Measurements from ENCODE around the gene ANTKMT. TPM values are rescaled to one million over a fixed set of nuclear protein-coding genes. Genes with fewer than 3 reads are reported as not detected.

ANTKMT gene
- total and polyA plus RNA-seq, 2 of the 4 experiments (the other 2 are of a cell fraction): 7.3 to 16.2 TPM

DNA sequence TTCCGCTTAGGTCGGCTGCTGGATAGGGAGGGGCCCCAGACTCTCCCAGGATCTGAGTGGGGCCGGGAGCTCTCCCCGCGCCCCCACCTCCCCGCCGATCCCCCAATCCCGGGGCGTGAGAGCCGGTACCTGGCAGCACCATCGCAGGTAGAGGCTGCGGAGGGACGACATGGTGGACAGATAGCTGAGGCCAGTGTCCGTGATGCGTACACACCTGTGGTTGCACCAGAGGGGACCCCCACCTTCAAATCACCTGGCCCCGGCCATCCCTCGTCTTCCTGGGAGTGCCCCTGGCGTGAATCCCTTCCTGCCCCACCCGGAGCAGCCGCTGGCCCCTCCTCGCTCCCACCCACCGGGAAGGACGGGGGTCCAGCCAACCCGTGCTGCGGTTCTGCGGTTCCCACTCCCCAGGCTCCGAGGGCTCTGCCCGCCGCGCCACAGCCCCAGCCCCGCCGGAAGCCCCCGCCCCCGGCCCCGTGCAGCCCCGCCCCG is 26.0 kb upstream of the ANTKMT start:
- ChIA-PET POLR2A (ENCODE audit: unreplicated experiment) (no interaction called here), CTCF (no interaction called here)
- H2AFZ ChIP-seq (replicated peaks; ENCODE audit: low read length, poor library complexity): no peak overlapping the region
- DNase-seq (no peak), ATAC-seq (ENCODE audit: low read depth) (no peak)
- no peak overlapping the region for H2BK20ac ChIP-seq (ENCODE audit: low read depth, low read length)
- dilution Hi-C loops (cut with HindIII; ENCODE audit: low sequenced_read_pairs, unreplicated experiment) (no loop called here), intact Hi-C loops (cut with micrococcal nuclease) (no loop called here), in situ Hi-C loops (cut with MboI; ENCODE audit: low sequenced_read_pairs) (no loop called here)
- H2AK5ac ChIP-seq (ENCODE audit: low read depth, low read length): no peak overlapping the region
- BruUV-seq (replicated peaks): no TSS peak
- no peak overlapping the region for H4K8ac ChIP-seq (ENCODE audit: low read depth in 2 of 2, low read length in 2 of 2)
- H4K5ac ChIP-seq (ENCODE audit: low read depth, low read length): no peak overlapping the region
- no peaks in the 10 kb centered on the region for H3K36me3 ChIP-seq (ENCODE audit: control insufficient read depth, insufficient read depth, low read length)
- no peak overlapping the region for H3K4me2 ChIP-seq (ENCODE audit: low read depth, low read length)
- H3K9ac ChIP-seq (ENCODE audit: low read depth, low read length): no peak overlapping the region
- peaks cover 56% of the 10 kb centered on the region for H3K27me3 ChIP-seq (ENCODE audit: control insufficient read depth, insufficient read depth, low read length)
- no peak overlapping the region for H2AK9ac ChIP-seq (replicated peaks; ENCODE audit: low read depth, low read length, poor library complexity)
- peaks cover 0 to under 1% of the 10 kb centered on the region in 2 experiments; a peak in 2 of 4 replicates for H3K79me1 ChIP-seq (ENCODE audit: low read depth in 1 of 2, low read length in 2 of 2)
- peaks cover 4% of the 10 kb centered on the region; the same call in 1 of the 2 replicates for H3K9me1 ChIP-seq (ENCODE audit: insufficient read depth, low read length)
- H3K14ac ChIP-seq (replicated peaks; ENCODE audit: low read depth, low read length): no peak overlapping the region
- H2BK5ac ChIP-seq (ENCODE audit: low read depth, low read length, poor library complexity, severe bottlenecking): no peak overlapping the region
- peaks cover 4% of the 10 kb centered on the region; the same call in 1 of the 2 replicates for H4K20me1 ChIP-seq (ENCODE audit: insufficient read depth, low read length)
- H2BK120ac ChIP-seq (ENCODE audit: low read depth, low read length): no peak overlapping the region
- TF ChIP-seq FOS (IDR thresholded peaks at IDR 0.05; ENCODE audit: low read depth, low read length) (no peak), NFE2L2 (IDR thresholded peaks at IDR 0.05; ENCODE audit: low read depth, low read length) (no peak), CEBPB (IDR thresholded peaks at IDR 0.05; ENCODE audit: low read depth, low read length) (no peak), BHLHE40 (IDR thresholded peaks at IDR 0.05; ENCODE audit: low read depth, low read length) (no peak), SMC3 (IDR thresholded peaks at IDR 0.05; ENCODE audit: low read depth, low read length) (no peak), MXI1 (IDR thresholded peaks at IDR 0.05; ENCODE audit: borderline replicate concordance, low read depth, low read length) (no peak), RAD21 (IDR thresholded peaks at IDR 0.05; ENCODE audit: low read length) (no peak), CHD1 (IDR thresholded peaks at IDR 0.05; ENCODE audit: low read depth, low read length) (no peak), MAFK (IDR thresholded peaks at IDR 0.05; ENCODE audit: low read depth, low read length) (no peak), RFX5 (IDR thresholded peaks at IDR 0.05; ENCODE audit: low read depth, low read length) (no peak), MAZ (IDR thresholded peaks at IDR 0.05; ENCODE audit: borderline replicate concordance, low read depth, low read length) (no peak), RCOR1 (IDR thresholded peaks at IDR 0.05; ENCODE audit: insufficient replicate concordance, low read length) (no peak), POLR2A (IDR thresholded peaks at IDR 0.05; ENCODE audit: low read depth, low read length) (no peak)
- TF ChIP-seq, protein P1, sequence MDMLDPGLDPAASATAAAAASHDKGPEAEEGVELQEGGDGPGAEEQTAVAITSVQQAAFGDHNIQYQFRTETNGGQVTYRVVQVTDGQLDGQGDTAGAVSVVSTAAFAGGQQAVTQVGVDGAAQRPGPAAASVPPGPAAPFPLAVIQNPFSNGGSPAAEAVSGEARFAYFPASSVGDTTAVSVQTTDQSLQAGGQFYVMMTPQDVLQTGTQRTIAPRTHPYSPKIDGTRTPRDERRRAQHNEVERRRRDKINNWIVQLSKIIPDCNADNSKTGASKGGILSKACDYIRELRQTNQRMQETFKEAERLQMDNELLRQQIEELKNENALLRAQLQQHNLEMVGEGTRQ (IDR thresholded peaks at IDR 0.05; ENCODE audit: low read depth, low read length): no peak
- TF ChIP-seq, protein P2, sequence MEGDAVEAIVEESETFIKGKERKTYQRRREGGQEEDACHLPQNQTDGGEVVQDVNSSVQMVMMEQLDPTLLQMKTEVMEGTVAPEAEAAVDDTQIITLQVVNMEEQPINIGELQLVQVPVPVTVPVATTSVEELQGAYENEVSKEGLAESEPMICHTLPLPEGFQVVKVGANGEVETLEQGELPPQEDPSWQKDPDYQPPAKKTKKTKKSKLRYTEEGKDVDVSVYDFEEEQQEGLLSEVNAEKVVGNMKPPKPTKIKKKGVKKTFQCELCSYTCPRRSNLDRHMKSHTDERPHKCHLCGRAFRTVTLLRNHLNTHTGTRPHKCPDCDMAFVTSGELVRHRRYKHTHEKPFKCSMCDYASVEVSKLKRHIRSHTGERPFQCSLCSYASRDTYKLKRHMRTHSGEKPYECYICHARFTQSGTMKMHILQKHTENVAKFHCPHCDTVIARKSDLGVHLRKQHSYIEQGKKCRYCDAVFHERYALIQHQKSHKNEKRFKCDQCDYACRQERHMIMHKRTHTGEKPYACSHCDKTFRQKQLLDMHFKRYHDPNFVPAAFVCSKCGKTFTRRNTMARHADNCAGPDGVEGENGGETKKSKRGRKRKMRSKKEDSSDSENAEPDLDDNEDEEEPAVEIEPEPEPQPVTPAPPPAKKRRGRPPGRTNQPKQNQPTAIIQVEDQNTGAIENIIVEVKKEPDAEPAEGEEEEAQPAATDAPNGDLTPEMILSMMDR (conservative IDR thresholded peaks at IDR 0.05; ENCODE audit: low read depth, low read length): no peak
- TF ChIP-seq, protein P3, sequence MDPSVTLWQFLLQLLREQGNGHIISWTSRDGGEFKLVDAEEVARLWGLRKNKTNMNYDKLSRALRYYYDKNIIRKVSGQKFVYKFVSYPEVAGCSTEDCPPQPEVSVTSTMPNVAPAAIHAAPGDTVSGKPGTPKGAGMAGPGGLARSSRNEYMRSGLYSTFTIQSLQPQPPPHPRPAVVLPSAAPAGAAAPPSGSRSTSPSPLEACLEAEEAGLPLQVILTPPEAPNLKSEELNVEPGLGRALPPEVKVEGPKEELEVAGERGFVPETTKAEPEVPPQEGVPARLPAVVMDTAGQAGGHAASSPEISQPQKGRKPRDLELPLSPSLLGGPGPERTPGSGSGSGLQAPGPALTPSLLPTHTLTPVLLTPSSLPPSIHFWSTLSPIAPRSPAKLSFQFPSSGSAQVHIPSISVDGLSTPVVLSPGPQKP (IDR thresholded peaks at IDR 0.05; ENCODE audit: borderline replicate concordance, low read depth, low read length): no peak
- no peak overlapping the region for H3K4me3 ChIP-seq (ENCODE audit: insufficient read depth, low read depth, low read length)
- no peak overlapping the region for H3K23ac ChIP-seq (ENCODE audit: low read depth, low read length)
- WGBS, 2 experiments (ENCODE audit: extremely low coverage in 2 of 2, insufficient read length in 1 of 2): no CpG with 5 or more reads among the region's 37 CpGs
- H3K9me3 ChIP-seq (ENCODE audit: control insufficient read depth, insufficient read depth, low read length): no peaks in the 10 kb centered on the region; the same call in 1 of the 2 replicates
- no peak overlapping the region for H4K91ac ChIP-seq (ENCODE audit: insufficient read depth, low read depth, low read length)
- H3K27ac ChIP-seq (ENCODE audit: insufficient read depth, low read length): no peak overlapping the region
- peaks cover 3% of the 10 kb centered on the region; the same call in 1 of the 2 replicates for H3K4me1 ChIP-seq (ENCODE audit: control insufficient read depth, insufficient read depth, low read length)
- no peak overlapping the region for H3K56ac ChIP-seq (ENCODE audit: extremely low read depth, insufficient read depth, low read length)
- no peak overlapping the region for H3K18ac ChIP-seq (ENCODE audit: low read depth, low read length)
- H3K4ac ChIP-seq (ENCODE audit: low read depth, low read length): no peak overlapping the region
- H2BK15ac ChIP-seq (ENCODE audit: low read depth, low read length): no peak overlapping the region

All from IMR-90 (cell line).